ENCODE results near the gene SNCG.

- TF ChIP-seq CTCF (conservative IDR thresholded peaks at IDR 0.05; ENCODE audit: low read length) (no peak), EZH2phosphoT487 (IDR thresholded peaks at IDR 0.05; ENCODE audit: borderline replicate concordance, low read depth, low read length) (no peak)
Measured at GRCh38 chr10:86944031-86944419, 14.4 kb upstream of the SNCG start.
